Measurements from ENCODE around the gene PLCG1.

The PLCG1 gene

DNA sequence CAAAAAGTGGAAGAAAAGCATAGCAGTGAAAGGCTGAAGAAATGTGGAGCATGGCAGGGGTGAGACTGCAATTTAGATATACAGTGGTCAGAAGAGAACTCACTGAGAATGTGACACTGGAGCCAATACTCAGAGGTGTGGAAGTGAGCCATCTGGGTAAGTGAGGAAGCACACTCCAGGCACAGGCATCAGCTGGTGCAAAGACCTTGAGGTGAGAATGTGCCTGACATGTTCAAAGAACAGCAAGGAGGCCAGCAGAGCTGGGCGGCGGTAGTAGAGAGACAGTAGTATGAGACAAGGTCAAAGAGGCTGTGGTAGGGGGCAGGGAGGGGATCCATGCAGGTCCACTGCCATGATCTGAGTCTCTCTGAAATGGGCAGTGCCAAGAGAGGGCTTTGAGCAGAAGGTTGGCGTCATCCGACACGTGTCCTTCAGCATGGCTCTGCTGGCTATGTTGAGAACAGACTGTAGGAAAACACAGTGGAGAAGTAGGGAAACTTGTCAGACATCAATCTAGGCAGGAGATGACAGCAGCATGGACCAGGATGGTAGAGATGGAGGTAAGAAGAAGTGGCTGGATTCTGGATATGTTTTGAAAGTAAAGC lies 84.4 kb downstream of the PLCG1 start:
- no peaks in the 10 kb centered on the region for H4K20me1 ChIP-seq (ENCODE audit: low read depth, low read length)
- TF ChIP-seq, protein P1, sequence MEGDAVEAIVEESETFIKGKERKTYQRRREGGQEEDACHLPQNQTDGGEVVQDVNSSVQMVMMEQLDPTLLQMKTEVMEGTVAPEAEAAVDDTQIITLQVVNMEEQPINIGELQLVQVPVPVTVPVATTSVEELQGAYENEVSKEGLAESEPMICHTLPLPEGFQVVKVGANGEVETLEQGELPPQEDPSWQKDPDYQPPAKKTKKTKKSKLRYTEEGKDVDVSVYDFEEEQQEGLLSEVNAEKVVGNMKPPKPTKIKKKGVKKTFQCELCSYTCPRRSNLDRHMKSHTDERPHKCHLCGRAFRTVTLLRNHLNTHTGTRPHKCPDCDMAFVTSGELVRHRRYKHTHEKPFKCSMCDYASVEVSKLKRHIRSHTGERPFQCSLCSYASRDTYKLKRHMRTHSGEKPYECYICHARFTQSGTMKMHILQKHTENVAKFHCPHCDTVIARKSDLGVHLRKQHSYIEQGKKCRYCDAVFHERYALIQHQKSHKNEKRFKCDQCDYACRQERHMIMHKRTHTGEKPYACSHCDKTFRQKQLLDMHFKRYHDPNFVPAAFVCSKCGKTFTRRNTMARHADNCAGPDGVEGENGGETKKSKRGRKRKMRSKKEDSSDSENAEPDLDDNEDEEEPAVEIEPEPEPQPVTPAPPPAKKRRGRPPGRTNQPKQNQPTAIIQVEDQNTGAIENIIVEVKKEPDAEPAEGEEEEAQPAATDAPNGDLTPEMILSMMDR (IDR thresholded peaks at IDR 0.05; ENCODE audit: insufficient read depth, low read length, poor library complexity, severe bottlenecking) = no peak
- no peak for TF ChIP-seq EZH2phosphoT487 (conservative IDR thresholded peaks at IDR 0.05; ENCODE audit: low read length)
- no peaks in the 10 kb centered on the region for H3K36me3 ChIP-seq (ENCODE audit: low read length)
- no peaks in the 10 kb centered on the region for H3K79me2 ChIP-seq (ENCODE audit: insufficient read depth, low read length)
- no peak overlapping the region for H2AFZ ChIP-seq (ENCODE audit: low read depth, low read length, severe bottlenecking)
- no peak overlapping the region for H3K4me2 ChIP-seq (ENCODE audit: low read depth, low read length, poor library complexity, severe bottlenecking)
- no peak overlapping the region for H3K27ac ChIP-seq (ENCODE audit: low read depth, low read length)
- H3K9ac ChIP-seq (ENCODE audit: low read length) = no peak overlapping the region
- no peaks in the 10 kb centered on the region for H3K27me3 ChIP-seq (ENCODE audit: low read length)
- no peaks in the 10 kb centered on the region for H3K9me3 ChIP-seq (ENCODE audit: insufficient read depth, low read length)
- H3K9me2 ChIP-seq (replicated peaks; ENCODE audit: insufficient read depth, low read length) = no peaks in the 10 kb centered on the region
- H3K4me3 ChIP-seq (ENCODE audit: insufficient read depth, low read length, poor library complexity, severe bottlenecking) = no peak overlapping the region
- H3F3A ChIP-seq (ENCODE audit: insufficient read depth) = no peaks in the 10 kb centered on the region

DNA sequence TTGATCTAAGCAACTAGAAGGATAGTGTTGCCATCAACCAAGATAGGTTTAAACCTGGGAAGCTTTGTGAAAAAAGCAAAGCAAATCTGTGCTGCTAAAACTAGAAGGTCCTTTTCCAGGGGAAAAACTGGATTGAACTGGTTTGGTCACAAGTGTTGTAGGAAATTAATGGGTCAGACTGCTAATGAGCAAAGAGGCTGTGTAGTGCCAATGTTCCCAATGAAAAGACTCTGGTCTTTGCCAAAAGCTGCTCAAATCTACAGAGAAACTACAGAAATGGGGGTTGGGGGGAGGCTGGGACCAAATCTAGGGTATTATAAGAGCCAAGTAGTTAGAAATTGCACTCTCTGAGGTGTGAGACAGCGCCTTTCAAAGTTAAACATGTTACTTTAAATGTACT lies 85.0 kb downstream of the PLCG1 start:
- Histone ChIP-seq H3K9me3 (ENCODE audit: insufficient read depth, low read length) (no peaks in the 10 kb centered on the region), H3K4me3 (ENCODE audit: insufficient read depth, low read length, poor library complexity, severe bottlenecking) (no peak overlapping the region), H2AFZ (ENCODE audit: low read depth, low read length, severe bottlenecking) (no peak overlapping the region), H3K9ac (ENCODE audit: low read length) (no peak overlapping the region), H3K79me2 (ENCODE audit: insufficient read depth, low read length) (no peaks in the 10 kb centered on the region), H3K36me3 (ENCODE audit: low read length) (no peaks in the 10 kb centered on the region), H3K9me2 (replicated peaks; ENCODE audit: insufficient read depth, low read length) (no peaks in the 10 kb centered on the region), H4K20me1 (ENCODE audit: low read depth, low read length) (no peaks in the 10 kb centered on the region), H3K27me3 (ENCODE audit: low read length) (no peaks in the 10 kb centered on the region), H3K4me2 (ENCODE audit: low read depth, low read length, poor library complexity, severe bottlenecking) (no peak overlapping the region), H3F3A (ENCODE audit: insufficient read depth) (no peaks in the 10 kb centered on the region), H3K27ac (ENCODE audit: low read depth, low read length) (no peak overlapping the region)
- no peak for TF ChIP-seq EZH2phosphoT487 (conservative IDR thresholded peaks at IDR 0.05; ENCODE audit: low read length)
- TF ChIP-seq, protein P1 (IDR thresholded peaks at IDR 0.05; ENCODE audit: insufficient read depth, low read length, poor library complexity, severe bottlenecking) = no peak

DNA sequence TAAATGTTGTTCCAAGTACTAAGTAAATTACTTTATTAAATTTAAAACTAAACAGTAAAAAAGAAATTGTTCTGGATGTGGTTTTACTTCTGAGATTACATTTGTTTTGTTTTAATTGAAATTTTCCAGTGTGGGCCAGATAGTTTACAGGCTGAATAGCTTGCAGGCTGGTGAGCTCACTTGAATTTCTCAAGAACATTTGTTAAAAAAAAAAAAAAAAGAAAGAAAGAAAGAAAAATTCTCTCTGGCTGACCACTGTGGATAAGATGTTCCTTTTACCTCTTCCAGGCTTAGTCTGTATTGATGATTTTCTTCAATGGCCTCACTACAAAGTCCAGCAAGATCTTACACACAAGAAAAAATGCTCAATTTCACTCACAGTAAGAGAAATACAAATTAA lies 85.4 kb downstream of the PLCG1 start:
- Histone ChIP-seq H4K20me1 (ENCODE audit: low read depth, low read length) (no peaks in the 10 kb centered on the region), H3K9ac (ENCODE audit: low read length) (no peak overlapping the region), H3F3A (ENCODE audit: insufficient read depth) (no peaks in the 10 kb centered on the region), H3K27ac (ENCODE audit: low read depth, low read length) (no peak overlapping the region), H3K79me2 (ENCODE audit: insufficient read depth, low read length) (no peaks in the 10 kb centered on the region), H3K4me2 (ENCODE audit: low read depth, low read length, poor library complexity, severe bottlenecking) (no peak overlapping the region), H3K27me3 (ENCODE audit: low read length) (no peaks in the 10 kb centered on the region), H3K36me3 (ENCODE audit: low read length) (no peaks in the 10 kb centered on the region), H3K4me3 (ENCODE audit: insufficient read depth, low read length, poor library complexity, severe bottlenecking) (no peak overlapping the region), H3K9me3 (ENCODE audit: insufficient read depth, low read length) (no peaks in the 10 kb centered on the region), H3K9me2 (replicated peaks; ENCODE audit: insufficient read depth, low read length) (no peaks in the 10 kb centered on the region), H2AFZ (ENCODE audit: low read depth, low read length, severe bottlenecking) (no peak overlapping the region)
- TF ChIP-seq EZH2phosphoT487 (conservative IDR thresholded peaks at IDR 0.05; ENCODE audit: low read length) = no peak
- TF ChIP-seq, protein P1 (IDR thresholded peaks at IDR 0.05; ENCODE audit: insufficient read depth, low read length, poor library complexity, severe bottlenecking) = no peak

Data from SU-DHL-6 (cell line).